Liver (tissue), 9 donors: ENCODE results near the gene C14orf132. TPM values are rescaled to one million over a fixed set of nuclear protein-coding genes. Genes with fewer than 3 reads are reported as not detected.

Experiments
- DNase-seq: peaks from one replicate; pipeline ENCODE4 v3.0.0-alpha.2; 2017; ENCODE audit warnings: low spot score
- H3K27ac ChIP-seq, 2 donors: one replicate each; pipeline ENCODE4 v1.7.0; 2013; ENCODE audit warnings: inconsistent platforms in 2 of 2, low read length in 2 of 2, control low read depth in 1 of 2, low read depth in 1 of 2, mild to moderate bottlenecking in 1 of 2
- H3K27me3 ChIP-seq, 4 donors: one replicate each; pipeline versions ENCODE4 v1.6.1 to v1.7.0; 2013; ENCODE audit warnings: low read length in 3 of 4, inconsistent platforms in 1 of 4, mild to moderate bottlenecking in 1 of 4, moderate library complexity in 1 of 4; ENCODE audit not compliant: control insufficient read depth in 4 of 4, insufficient read depth in 4 of 4
- H3K36me3 ChIP-seq, 4 donors: one replicate each; pipeline versions ENCODE4 v1.6.1 to v1.7.0; 2013; ENCODE audit warnings: low read length in 3 of 4, mild to moderate bottlenecking in 3 of 4, low read depth in 1 of 4, moderate library complexity in 1 of 4; ENCODE audit not compliant: control insufficient read depth in 4 of 4, insufficient read depth in 3 of 4
- H3K4me1 ChIP-seq, 4 donors: one replicate each; pipeline versions ENCODE4 v1.6.1 to v1.7.0; 2013; ENCODE audit warnings: low read length in 3 of 4, mild to moderate bottlenecking in 3 of 4, moderate library complexity in 1 of 4; ENCODE audit not compliant: control insufficient read depth in 4 of 4, insufficient read depth in 4 of 4
- H3K4me3 ChIP-seq, 3 donors: one replicate each; pipeline versions ENCODE4 v1.6.1 to v1.7.0; 2013; ENCODE audit warnings: low read length in 3 of 3, control low read depth in 1 of 3, low read depth in 1 of 3, mild to moderate bottlenecking in 1 of 3
- H3K9ac ChIP-seq, 2 donors: one replicate each; pipeline ENCODE4 v1.7.0; 2013; ENCODE audit warnings: low read length in 2 of 2, mild to moderate bottlenecking in 2 of 2, moderate library complexity in 2 of 2, control low read depth in 1 of 2, low read depth in 1 of 2
- H3K9me3 ChIP-seq, 4 donors: one replicate each; pipeline versions ENCODE4 v1.6.1 to v1.7.0; 2013; ENCODE audit warnings: low read length in 3 of 4; ENCODE audit not compliant: control insufficient read depth in 4 of 4
- CTCF ChIP-seq: fragments of 150-350 bp; IDR thresholded peaks from 2 replicates; pipeline ENCODE4 v1.5.1; 2017; ENCODE audit warnings: improper control_type of control experiment, low read depth, low read length; ENCODE audit not compliant: missing input control
- EGR1 ChIP-seq, 2 donors: IDR thresholded peaks; 2 replicates each; pipeline ENCODE4 v1.6.1; 2016 to 2018; ENCODE audit warnings: antibody characterized with exemption in 2 of 2, low read depth in 2 of 2
- FOXA2 ChIP-seq: IDR thresholded peaks from 2 replicates; pipeline ENCODE4 v1.6.1; 2016; ENCODE audit warnings: antibody characterized with exemption
- GABPA ChIP-seq, 2 donors: IDR thresholded peaks in 1 of 2; conservative IDR thresholded peaks in 1 of 2; 2 replicates each; pipeline ENCODE4 v1.6.1; 2016; ENCODE audit warnings: antibody characterized with exemption in 2 of 2, mild to moderate bottlenecking in 1 of 2, moderate library complexity in 1 of 2
- HNF4A ChIP-seq, 2 donors: conservative IDR thresholded peaks; 2 replicates each; pipeline ENCODE4 v1.6.1; 2016; ENCODE audit warnings: antibody characterized with exemption in 2 of 2, mild to moderate bottlenecking in 2 of 2
- HNF4G ChIP-seq: IDR thresholded peaks from 2 replicates; pipeline ENCODE4 v1.6.1; 2016; ENCODE audit warnings: antibody characterized with exemption
- JUND ChIP-seq, 2 donors: IDR thresholded peaks; 2 replicates each; pipeline ENCODE4 v1.6.1; 2016; ENCODE audit warnings: antibody characterized with exemption in 2 of 2
- MAX ChIP-seq: IDR thresholded peaks from 2 replicates; pipeline ENCODE4 v1.6.1; 2016; ENCODE audit warnings: antibody characterized with exemption
- NR2F2 ChIP-seq: IDR thresholded peaks from 2 replicates; pipeline ENCODE4 v1.6.1; 2016; ENCODE audit warnings: antibody characterized with exemption
- RAD21 ChIP-seq, 2 donors: IDR thresholded peaks; 2 replicates each; pipeline ENCODE4 v1.6.1; 2016; ENCODE audit warnings: antibody characterized with exemption in 2 of 2, mild to moderate bottlenecking in 2 of 2
- REST ChIP-seq: IDR thresholded peaks from 2 replicates; pipeline ENCODE4 v1.6.1; 2016; ENCODE audit warnings: antibody characterized with exemption, mild to moderate bottlenecking
- RXRA ChIP-seq, 2 donors: IDR thresholded peaks; 2 replicates each; pipeline ENCODE4 v1.6.1; 2017 to 2018; ENCODE audit warnings: antibody characterized with exemption in 2 of 2, mild to moderate bottlenecking in 1 of 2
- SP1 ChIP-seq: IDR thresholded peaks from 2 replicates; pipeline ENCODE4 v1.6.1; 2018; ENCODE audit warnings: antibody characterized with exemption, mild to moderate bottlenecking
- TAF1 ChIP-seq: conservative IDR thresholded peaks from 2 replicates; pipeline ENCODE4 v1.6.1; 2016; ENCODE audit warnings: antibody characterized with exemption, mild to moderate bottlenecking
- YY1 ChIP-seq: IDR thresholded peaks from 2 replicates; pipeline ENCODE4 v1.6.1; 2016; ENCODE audit warnings: antibody characterized with exemption, mild to moderate bottlenecking
- ZBTB33 ChIP-seq: IDR thresholded peaks from 2 replicates; pipeline ENCODE4 v1.6.1; 2016; ENCODE audit warnings: antibody characterized with exemption
- WGBS: extraction: QIAGEN DNeasy Blood & Tissue Kit; methylation state at CpG from one replicate; pipeline ENCODE4 v1.1.7; 2013; 5-methylcytosine and 5-hydroxymethylcytosine counted together
- polyA plus RNA-seq, 2 donors: library from polyadenylated mRNA; stranded (reverse) in 1 of 2; unstranded in 1 of 2; fragments of 200-250 nt in 1 of 2; fragments of >200 nt in 1 of 2; fragmentation: Nextera tagmentation in 1 of 2; extraction: Ambion mirVana in 1 of 2; gene quantifications; one replicate each; pipeline versions ENCODE4 v1.2.1 to v1.2.3, GENCODE V29; 2013 to 2015
- total RNA-seq, 2 donors: library from RNA; depleted of rRNA; stranded (reverse); fragments of >200 nt; gene quantifications; one replicate each; pipeline ENCODE4 v1.2.3, GENCODE V29; 2014
- donor health status: healthy.
- donor health status: healthy.
- donor health status: healthy.
- donor health status: healthy.
- donor health status: healthy.

The C14orf132 gene
- total and polyA plus RNA-seq, 4 donors = 1.8 to 3.0 (median 2.1) TPM

- no peaks in the 10 kb centered on the region for H3K27me3 ChIP-seq
- no peak overlapping the region for H3K4me3 ChIP-seq
- H3K9ac ChIP-seq = no peak overlapping the region
- WGBS = 52% methylated on average over 15 of the region's 15 CpGs
- TF ChIP-seq RAD21 (IDR thresholded peaks at IDR 0.05) (no peak), YY1 (no peak), ZBTB33 (no peak), REST (peak; percentile 16), SP1 (no peak), GABPA (IDR thresholded peaks at IDR 0.05 in 1 of 2, conservative IDR thresholded peaks at IDR 0.05 in 1 of 2) (no peak), MAX (peak; percentile 47), NR2F2 (no peak), EGR1 (IDR thresholded peaks at IDR 0.05; ENCODE audit: low read depth in 2 of 2) (peak in 1 of 2 donors; percentile 24), HNF4G (no peak), TAF1 (no peak), CTCF (no peak), RXRA (IDR thresholded peaks at IDR 0.05) (peak in 1 of 2 donors; percentile 88), HNF4A (conservative IDR thresholded peaks at IDR 0.05) (peak; percentile 9 to 69), JUND (IDR thresholded peaks at IDR 0.05) (peak in 1 of 2 donors; percentile 48)
- H3K36me3 ChIP-seq = no peaks in the 10 kb centered on the region
- H3K4me1 ChIP-seq = peaks cover 12 to 22% (median 12%) of the 10 kb centered on the region in 4 donors
- H3K9me3 ChIP-seq = no peaks in the 10 kb centered on the region
- no peak for DNase-seq
- peak overlapping the region; percentile 42 to 82 for H3K27ac ChIP-seq
Observed at GRCh38 chr14:96105926-96106441, 66.8 kb downstream of the C14orf132 start.

DNA sequence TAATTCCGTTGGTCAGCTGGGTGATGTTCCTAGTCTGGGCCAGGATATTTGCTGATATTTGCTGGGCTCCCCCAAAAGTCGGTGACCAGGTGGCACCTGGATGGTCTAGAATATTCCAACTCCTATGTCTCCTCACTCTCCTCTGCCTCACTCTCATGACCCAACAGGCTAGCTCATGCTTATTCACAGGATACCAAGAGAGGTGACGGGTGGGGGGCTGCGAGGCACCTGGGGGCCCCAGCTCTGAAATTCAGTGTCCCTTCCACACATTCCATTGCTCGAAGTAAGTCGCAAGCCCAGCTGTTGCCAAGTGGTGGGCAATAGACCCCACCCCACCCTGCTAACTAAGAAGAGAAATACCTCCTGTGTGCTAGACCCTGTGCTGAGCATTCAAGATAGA is 67.7 kb downstream of the C14orf132 start:
- Histone ChIP-seq H3K4me3 (no peak overlapping the region), H3K36me3 (no peaks in the 10 kb centered on the region), H3K27me3 (no peaks in the 10 kb centered on the region), H3K4me1 (peaks cover 12 to 19% (median 12%) of the 10 kb centered on the region in 4 donors), H3K9ac (no peak overlapping the region), H3K27ac (peak overlapping the region in 1 of 2 donors; percentile 82), H3K9me3 (no peaks in the 10 kb centered on the region)
- no peak for DNase-seq
- WGBS = 90% methylated on average over 6 of the region's 6 CpGs
- no peak for TF ChIP-seq CTCF
- TF ChIP-seq RAD21 (IDR thresholded peaks at IDR 0.05) = no peak
- TF ChIP-seq FOXA2 = no peak
- TF ChIP-seq TAF1 = no peak
- TF ChIP-seq HNF4G = no peak
- no peak for TF ChIP-seq RXRA (IDR thresholded peaks at IDR 0.05)
- TF ChIP-seq ZBTB33 = no peak
